ENCODE data around the gene ZNF304.

Gene ZNF304

GRCh38 chr19:57376151-57376550 is 25.1 kb downstream of the ZNF304 start:
- H3K27ac ChIP-seq = no peak overlapping the region
- TF ChIP-seq CTCF (IDR thresholded peaks at IDR 0.05) = no peak
- no peak for TF ChIP-seq ZFX (IDR thresholded peaks at IDR 0.05; ENCODE audit: borderline replicate concordance)

- TF ChIP-seq ZFX (IDR thresholded peaks at IDR 0.05; ENCODE audit: borderline replicate concordance) (no peak), CTCF (IDR thresholded peaks at IDR 0.05) (no peak)
- H3K27ac ChIP-seq = no peak overlapping the region
Measured at GRCh38 chr19:57377498-57378146, 26.6 kb downstream of the ZNF304 start.

- TF ChIP-seq CTCF (IDR thresholded peaks at IDR 0.05) = no peak
- TF ChIP-seq ZFX (IDR thresholded peaks at IDR 0.05; ENCODE audit: borderline replicate concordance) = no peak
- H3K27ac ChIP-seq = no peak overlapping the region
Measured at GRCh38 chr19:57380923-57381322, 29.9 kb downstream of the ZNF304 start.

GRCh38 chr19:57382806-57383488 is 31.9 kb downstream of the ZNF304 start:
- no peak overlapping the region for H3K27ac ChIP-seq
- TF ChIP-seq ZFX (IDR thresholded peaks at IDR 0.05; ENCODE audit: borderline replicate concordance) = no peak
- no peak for TF ChIP-seq CTCF (IDR thresholded peaks at IDR 0.05)

- TF ChIP-seq CTCF (IDR thresholded peaks at IDR 0.05) = no peak
- TF ChIP-seq ZFX (IDR thresholded peaks at IDR 0.05; ENCODE audit: borderline replicate concordance) = no peak
- H3K27ac ChIP-seq = peak overlapping the region; percentile 79
Measured at GRCh38 chr19:57389194-57389729, 38.2 kb downstream of the ZNF304 start.

- no peak for TF ChIP-seq ZFX (IDR thresholded peaks at IDR 0.05; ENCODE audit: borderline replicate concordance)
- TF ChIP-seq CTCF (IDR thresholded peaks at IDR 0.05) = peak; percentile 17
- peak within 1 kb of the TSS; percentile 79 for H3K27ac ChIP-seq
Measured at GRCh38 chr19:57389730-57390598, 38.9 kb downstream of the ZNF304 start, which contains the start of gene ZNF548. Gene ZNF548 (plus strand): TSS chr19:57389854. CDS start chr19:57390100, 246 bp downstream.

Data from 22Rv1 (cell line).